ENCODE data around the gene ANP32D.
A peak's percentile ranks its signal among the peaks of the same experiment; 100 is the strongest.
"Not testable (repeated sequence)": the region's sequence is repeated elsewhere in the genome, so short reads cannot be mapped to it uniquely, and the experiment has no call there.

Gene ANP32D

GRCh38 chr12:48446161-48446776, 26.1 kb upstream of the ANP32D start:
- ChIA-PET CTCF (interaction anchor here (1.1 kb wide), 1 partner anchor 9 kb away, joined by 3 read pairs; no protein-coding TSS in a partner anchor), POLR2A (no interaction called here)
- DNase-seq (ENCODE audit: extremely low spot score) = no peak
- TF ChIP-seq, protein P1, sequence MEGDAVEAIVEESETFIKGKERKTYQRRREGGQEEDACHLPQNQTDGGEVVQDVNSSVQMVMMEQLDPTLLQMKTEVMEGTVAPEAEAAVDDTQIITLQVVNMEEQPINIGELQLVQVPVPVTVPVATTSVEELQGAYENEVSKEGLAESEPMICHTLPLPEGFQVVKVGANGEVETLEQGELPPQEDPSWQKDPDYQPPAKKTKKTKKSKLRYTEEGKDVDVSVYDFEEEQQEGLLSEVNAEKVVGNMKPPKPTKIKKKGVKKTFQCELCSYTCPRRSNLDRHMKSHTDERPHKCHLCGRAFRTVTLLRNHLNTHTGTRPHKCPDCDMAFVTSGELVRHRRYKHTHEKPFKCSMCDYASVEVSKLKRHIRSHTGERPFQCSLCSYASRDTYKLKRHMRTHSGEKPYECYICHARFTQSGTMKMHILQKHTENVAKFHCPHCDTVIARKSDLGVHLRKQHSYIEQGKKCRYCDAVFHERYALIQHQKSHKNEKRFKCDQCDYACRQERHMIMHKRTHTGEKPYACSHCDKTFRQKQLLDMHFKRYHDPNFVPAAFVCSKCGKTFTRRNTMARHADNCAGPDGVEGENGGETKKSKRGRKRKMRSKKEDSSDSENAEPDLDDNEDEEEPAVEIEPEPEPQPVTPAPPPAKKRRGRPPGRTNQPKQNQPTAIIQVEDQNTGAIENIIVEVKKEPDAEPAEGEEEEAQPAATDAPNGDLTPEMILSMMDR (IDR thresholded peaks at IDR 0.05; ENCODE audit: control extremely low read depth, extremely low read depth, low read depth, missing control alignments) = no peak

DNA sequence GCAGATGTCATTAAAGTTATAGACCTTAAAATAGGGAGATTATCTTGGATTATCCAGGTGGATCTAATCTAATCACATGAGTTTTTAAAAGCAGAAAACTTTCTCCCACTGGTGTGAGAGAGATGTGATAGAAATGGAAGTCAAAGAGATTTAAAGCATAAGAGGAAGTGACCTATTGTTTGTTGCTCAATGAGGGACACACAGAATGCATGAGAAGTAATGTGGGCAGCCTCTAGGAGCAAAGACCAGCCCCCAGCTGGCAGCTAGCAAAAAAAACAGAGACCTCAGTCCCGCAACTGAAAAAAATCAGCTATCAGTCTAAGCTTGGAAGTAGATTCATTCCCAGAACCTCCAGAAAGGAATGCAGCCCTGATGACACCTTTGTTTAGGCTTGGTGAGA, 24.6 kb upstream of the ANP32D start:
- POLR2A ChIA-PET = no interaction called here
- TF ChIP-seq, protein P1 (IDR thresholded peaks at IDR 0.05; ENCODE audit: control extremely low read depth, extremely low read depth, low read depth, missing control alignments) = no peak
- DNase-seq (ENCODE audit: extremely low spot score) = no peak
- CTCF ChIA-PET = interaction anchor here (1.6 to 2.0 kb wide), 2 partner anchors 11 to 39 kb away, joined by 4 to 5 read pairs; no protein-coding TSS in a partner anchor

GRCh38 chr12:48451372-48451771, 21.0 kb upstream of the ANP32D start:
- TF ChIP-seq, protein P1 (IDR thresholded peaks at IDR 0.05; ENCODE audit: control extremely low read depth, extremely low read depth, low read depth, missing control alignments) = no peak
- no peak for DNase-seq (ENCODE audit: extremely low spot score)
- ChIA-PET POLR2A (no interaction called here), CTCF (no interaction called here)

GRCh38 chr12:48452961-48453360, 19.4 kb upstream of the ANP32D start:
- DNase-seq (ENCODE audit: extremely low spot score); POLR2A ChIA-PET: not testable (repeated sequence)
- CTCF ChIA-PET = interaction anchor here (0.8 to 1.1 kb wide), 2 partner anchors 165 to 645 kb away, joined by 3 to 4 read pairs; no protein-coding TSS in a partner anchor

GRCh38 chr12:48454667-48455066, 17.7 kb upstream of the ANP32D start:
- ChIA-PET POLR2A (no interaction called here), CTCF (no interaction called here)
- DNase-seq (ENCODE audit: extremely low spot score) = no peak
- TF ChIP-seq, protein P1 (IDR thresholded peaks at IDR 0.05; ENCODE audit: control extremely low read depth, extremely low read depth, low read depth, missing control alignments) = peak; percentile 5

DNA sequence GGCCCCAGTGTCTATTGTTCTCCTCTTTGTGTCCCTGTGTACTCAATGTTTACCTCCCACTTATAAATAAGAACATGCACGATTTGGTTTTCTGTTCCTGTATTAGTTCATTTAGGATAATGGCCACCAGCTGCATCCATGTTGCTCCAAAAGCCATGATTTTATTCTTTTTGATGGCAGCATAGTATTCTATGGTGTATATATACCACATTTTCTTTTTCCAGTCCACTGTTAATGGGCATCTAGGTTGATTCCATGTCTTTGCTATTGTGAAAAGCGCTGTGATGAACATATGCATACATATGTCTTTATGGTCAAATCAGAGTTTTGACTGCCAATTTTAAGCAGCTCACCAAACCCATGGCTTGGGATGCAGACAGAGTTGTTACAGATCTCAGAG, 17.2 kb upstream of the ANP32D start:
- ChIA-PET POLR2A (no interaction called here), CTCF (interaction anchor here (1.0 to 1.1 kb wide), 2 partner anchors 8 to 26 kb away, joined by 3 read pairs; no protein-coding TSS in a partner anchor)
- no peak for DNase-seq (ENCODE audit: extremely low spot score)
- TF ChIP-seq, protein P1 (IDR thresholded peaks at IDR 0.05; ENCODE audit: control extremely low read depth, extremely low read depth, low read depth, missing control alignments) = no peak

DNA sequence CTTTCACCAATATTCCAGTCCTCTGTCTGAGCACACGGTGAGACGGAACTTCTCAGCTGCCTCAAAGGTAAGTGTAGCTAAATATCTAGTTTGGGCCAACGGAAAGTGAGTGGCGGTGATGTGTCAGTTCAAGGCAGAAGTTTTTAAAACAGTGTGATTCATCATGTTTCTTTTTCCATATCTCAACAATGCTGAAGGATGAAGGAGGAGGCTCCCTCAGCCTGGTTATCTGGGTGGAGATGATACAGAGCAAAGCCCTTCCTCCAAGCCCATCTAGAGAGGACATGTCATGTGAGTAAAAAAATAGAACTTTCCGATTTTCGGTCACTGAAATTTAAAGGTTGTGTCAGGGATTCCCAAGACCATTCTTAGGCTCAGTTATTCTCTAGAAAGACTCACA, 13.1 kb upstream of the ANP32D start:
- POLR2A ChIA-PET = no interaction called here

GRCh38 chr12:48469027-48469426, 3.3 kb upstream of the ANP32D start:
- POLR2A ChIA-PET; DNase-seq (ENCODE audit: extremely low spot score); CTCF ChIA-PET: not testable (repeated sequence)

More for the DNA sequence above, 13.1 kb upstream of the ANP32D start:
- TF ChIP-seq, protein P1 (IDR thresholded peaks at IDR 0.05; ENCODE audit: control extremely low read depth, extremely low read depth, low read depth, missing control alignments) = no peak
- CTCF ChIA-PET = no interaction called here
- no peak for DNase-seq (ENCODE audit: extremely low spot score)

Data from GM10248 (cell line).